Effector memory CD8-positive, alpha-beta T cell (primary cell): ENCODE measurements around the gene CCDC169.
"Not testable (repeated sequence)": the region's sequence is repeated elsewhere in the genome, so short reads cannot be mapped to it uniquely, and the experiment has no call there.

Experiments used
- ATAC-seq: fragments of 150-1000 bp; cut with Tn5 transposase; replicated peaks from 2 replicates; pipeline ENCODE4 v1.10.0; 2021; ENCODE audit warnings: mild to moderate bottlenecking, moderate library complexity
- DNase-seq, 3 experiments: peaks; one replicate each; pipeline ENCODE4 v3.0.0; 2021
- H3K27ac Mint-ChIP-seq, 2 donors: one replicate each; pipeline ENCODE4 v1.8.0; 2022; ENCODE audit warnings: mild to moderate bottlenecking in 2 of 2, mixed read lengths in 2 of 2, moderate library complexity in 2 of 2
- H3K27me3 Mint-ChIP-seq, 2 donors: one replicate each; pipeline ENCODE4 v1.8.0; 2022; ENCODE audit warnings: mixed read lengths in 2 of 2
- H3K36me3 Mint-ChIP-seq: one replicate; pipeline ENCODE4 v1.8.0; 2022; ENCODE audit warnings: mild to moderate bottlenecking, moderate library complexity, mixed read lengths; ENCODE audit not compliant: insufficient read depth
- H3K4me1 Mint-ChIP-seq, 2 donors: one replicate each; pipeline ENCODE4 v1.8.0; 2022; ENCODE audit warnings: low read depth in 2 of 2, mixed read lengths in 2 of 2
- H3K4me3 Mint-ChIP-seq, 2 donors: one replicate each; pipeline ENCODE4 v1.8.0; 2022; ENCODE audit warnings: mild to moderate bottlenecking in 2 of 2, mixed read lengths in 2 of 2, moderate library complexity in 2 of 2
- H3K9me3 Mint-ChIP-seq, 2 donors: one replicate each; pipeline ENCODE4 v1.8.0; 2022; ENCODE audit warnings: mixed read lengths in 2 of 2

CCDC169 gene

GRCh38 chr13:36332255-36332654, 34.6 kb upstream of the CCDC169 start:
- H3K27me3 Mint-ChIP-seq, DNase-seq, ATAC-seq, H3K4me3 Mint-ChIP-seq, H3K4me1 Mint-ChIP-seq, H3K27ac Mint-ChIP-seq, H3K9me3 Mint-ChIP-seq: not testable (repeated sequence)
- peaks cover 10% of the 10 kb centered on the region for H3K36me3 Mint-ChIP-seq

GRCh38 chr13:36331280-36331679, 33.7 kb upstream of the CCDC169 start:
- peaks cover 10% of the 10 kb centered on the region for H3K36me3 Mint-ChIP-seq

GRCh38 chr13:36329361-36329760, 31.7 kb upstream of the CCDC169 start:
- Mint-ChIP-seq H3K4me3 (no peak overlapping the region), H3K36me3 (peaks cover 19% of the 10 kb centered on the region), H3K9me3 (peaks cover 0 to 1% of the 10 kb centered on the region in 2 donors), H3K4me1 (no peaks in the 10 kb centered on the region), H3K27ac (no peak overlapping the region), H3K27me3 (no peaks in the 10 kb centered on the region)
- ATAC-seq: no peak
- no peak for DNase-seq

More at GRCh38 chr13:36331280-36331679, 33.7 kb upstream of the CCDC169 start:
- ATAC-seq (no peak), DNase-seq (no peak)
- Mint-ChIP-seq H3K4me3 (no peak overlapping the region), H3K9me3 (no peaks in the 10 kb centered on the region), H3K27me3 (no peaks in the 10 kb centered on the region), H3K27ac (no peak overlapping the region), H3K4me1 (no peaks in the 10 kb centered on the region)

- H3K27ac Mint-ChIP-seq: no peak overlapping the region
- DNase-seq (no peak), ATAC-seq (no peak)
- H3K4me1 Mint-ChIP-seq: no peaks in the 10 kb centered on the region
- peaks cover 19% of the 10 kb centered on the region for H3K36me3 Mint-ChIP-seq
- H3K4me3 Mint-ChIP-seq: no peak overlapping the region
- peaks cover 0 to 1% of the 10 kb centered on the region in 2 donors for H3K9me3 Mint-ChIP-seq
- H3K27me3 Mint-ChIP-seq: no peaks in the 10 kb centered on the region
These were observed 31.2 kb upstream of the CCDC169 start for GRCh38 chr13:36328821-36329220.

- H3K27ac Mint-ChIP-seq: no peak overlapping the region
- H3K9me3 Mint-ChIP-seq: peaks cover 0 to 1% of the 10 kb centered on the region in 2 donors
- no peaks in the 10 kb centered on the region for H3K4me1 Mint-ChIP-seq
- H3K27me3 Mint-ChIP-seq: no peaks in the 10 kb centered on the region
- peaks cover 19% of the 10 kb centered on the region for H3K36me3 Mint-ChIP-seq
- no peak overlapping the region for H3K4me3 Mint-ChIP-seq
- ATAC-seq: no peak
- no peak for DNase-seq
These were observed 28.3 kb upstream of the CCDC169 start for GRCh38 chr13:36325912-36326311.

GRCh38 chr13:36324881-36325280, 27.3 kb upstream of the CCDC169 start:
- H3K4me1 Mint-ChIP-seq, DNase-seq, H3K27me3 Mint-ChIP-seq, H3K4me3 Mint-ChIP-seq, H3K27ac Mint-ChIP-seq, ATAC-seq, H3K9me3 Mint-ChIP-seq: not testable (repeated sequence)
- peaks cover 16% of the 10 kb centered on the region for H3K36me3 Mint-ChIP-seq

GRCh38 chr13:36323951-36324566, 26.4 kb upstream of the CCDC169 start:
- Mint-ChIP-seq H3K4me1 (no peaks in the 10 kb centered on the region), H3K36me3 (peaks cover 16% of the 10 kb centered on the region), H3K27me3 (no peaks in the 10 kb centered on the region), H3K9me3 (peaks cover 0 to 7% of the 10 kb centered on the region in 2 donors), H3K27ac (no peak overlapping the region), H3K4me3 (no peak overlapping the region)
- ATAC-seq (no peak), DNase-seq (no peak)

GRCh38 chr13:36323408-36323807, 25.8 kb upstream of the CCDC169 start:
- ATAC-seq: no peak
- Mint-ChIP-seq H3K4me3 (no peak overlapping the region), H3K4me1 (no peaks in the 10 kb centered on the region), H3K9me3 (peaks cover 0 to 7% of the 10 kb centered on the region in 2 donors), H3K36me3 (peaks cover 10% of the 10 kb centered on the region), H3K27me3 (no peaks in the 10 kb centered on the region), H3K27ac (no peak overlapping the region)
- no peak for DNase-seq

- not testable (repeated sequence) for DNase-seq, H3K27me3 Mint-ChIP-seq, H3K4me1 Mint-ChIP-seq, H3K36me3 Mint-ChIP-seq, ATAC-seq, H3K27ac Mint-ChIP-seq, H3K4me3 Mint-ChIP-seq
- peaks cover 0 to 11% of the 10 kb centered on the region in 2 donors for H3K9me3 Mint-ChIP-seq
These were observed 22.2 kb upstream of the CCDC169 start for GRCh38 chr13:36319793-36320192.

GRCh38 chr13:36313047-36313969, 15.7 kb upstream of the CCDC169 start:
- DNase-seq (no peak), ATAC-seq (no peak)
- H3K4me3 Mint-ChIP-seq: no peak overlapping the region
- H3K27ac Mint-ChIP-seq: no peak overlapping the region
- H3K36me3 Mint-ChIP-seq: peaks cover 12% of the 10 kb centered on the region
- no peaks in the 10 kb centered on the region for H3K27me3 Mint-ChIP-seq
- no peaks in the 10 kb centered on the region for H3K4me1 Mint-ChIP-seq
- H3K9me3 Mint-ChIP-seq: peaks cover 0 to 11% of the 10 kb centered on the region in 2 donors

- ATAC-seq (no peak), DNase-seq (no peak)
- no peaks in the 10 kb centered on the region for H3K4me1 Mint-ChIP-seq
- H3K4me3 Mint-ChIP-seq: no peak overlapping the region
- no peaks in the 10 kb centered on the region for H3K27me3 Mint-ChIP-seq
- peaks cover 0 to 7% of the 10 kb centered on the region in 2 donors for H3K9me3 Mint-ChIP-seq
- H3K27ac Mint-ChIP-seq: no peak overlapping the region
- peaks cover 9% of the 10 kb centered on the region for H3K36me3 Mint-ChIP-seq
These were observed 12.9 kb upstream of the CCDC169 start for GRCh38 chr13:36310417-36311108.

- H3K4me3 Mint-ChIP-seq: no peak overlapping the region
- peaks cover 5 to 8% of the 10 kb centered on the region in 2 donors for H3K9me3 Mint-ChIP-seq
- ATAC-seq (no peak), DNase-seq (no peak)
- H3K4me1 Mint-ChIP-seq: no peaks in the 10 kb centered on the region
- peaks cover 14 to 15% of the 10 kb centered on the region in 2 donors for H3K27me3 Mint-ChIP-seq
- no peak overlapping the region for H3K27ac Mint-ChIP-seq
- H3K36me3 Mint-ChIP-seq: peaks cover 3% of the 10 kb centered on the region
These were observed 4.7 kb upstream of the CCDC169 start for GRCh38 chr13:36302289-36302688.

GRCh38 chr13:36299469-36299868, 1.9 kb upstream of the CCDC169 start:
- H3K27me3 Mint-ChIP-seq: peaks cover 21 to 25% of the 10 kb centered on the region in 2 donors
- not testable (repeated sequence) for ATAC-seq, DNase-seq, H3K27ac Mint-ChIP-seq, H3K9me3 Mint-ChIP-seq, H3K36me3 Mint-ChIP-seq, H3K4me1 Mint-ChIP-seq, H3K4me3 Mint-ChIP-seq
